ENCODE measurements around the gene GPR82.

Gene GPR82

DNA sequence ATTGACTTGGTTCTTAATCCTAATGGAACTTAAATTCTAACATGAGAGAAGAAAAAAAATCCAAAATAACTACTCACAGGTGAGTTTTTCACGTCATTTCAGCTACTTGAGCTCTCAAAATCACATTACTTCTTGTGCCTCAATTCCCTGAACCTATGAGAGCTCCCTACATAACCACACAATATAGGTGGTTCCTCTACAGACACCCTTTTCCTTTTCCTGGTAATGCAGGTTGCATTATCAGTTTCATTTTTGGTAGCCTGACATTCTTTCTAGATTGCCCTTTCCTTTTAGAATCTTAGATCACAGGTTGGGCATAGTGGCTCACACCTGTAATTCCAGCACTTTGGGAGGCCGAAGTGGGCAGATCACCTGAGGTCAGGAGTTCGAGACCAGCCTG, 31.0 kb upstream of the GPR82 start:
- Histone ChIP-seq H3K9me3 (ENCODE audit: control insufficient read depth, insufficient read depth, low read depth, low read length) (no peaks in the 10 kb centered on the region; the same call in 1 of the 2 replicates), H3K9ac (ENCODE audit: low read length) (no peak overlapping the region), H3K27me3 (ENCODE audit: control insufficient read depth, insufficient read depth, low read length) (no peaks in the 10 kb centered on the region), H3K27ac (ENCODE audit: low read depth, low read length) (no peak overlapping the region), H3K36me3 (ENCODE audit: control insufficient read depth, insufficient read depth, low read length) (no peaks in the 10 kb centered on the region), H3K4me3 (ENCODE audit: low read depth, low read length) (no peak overlapping the region), H3K4me1 (ENCODE audit: control insufficient read depth, insufficient read depth, low read length) (no peaks in the 10 kb centered on the region)

DNA sequence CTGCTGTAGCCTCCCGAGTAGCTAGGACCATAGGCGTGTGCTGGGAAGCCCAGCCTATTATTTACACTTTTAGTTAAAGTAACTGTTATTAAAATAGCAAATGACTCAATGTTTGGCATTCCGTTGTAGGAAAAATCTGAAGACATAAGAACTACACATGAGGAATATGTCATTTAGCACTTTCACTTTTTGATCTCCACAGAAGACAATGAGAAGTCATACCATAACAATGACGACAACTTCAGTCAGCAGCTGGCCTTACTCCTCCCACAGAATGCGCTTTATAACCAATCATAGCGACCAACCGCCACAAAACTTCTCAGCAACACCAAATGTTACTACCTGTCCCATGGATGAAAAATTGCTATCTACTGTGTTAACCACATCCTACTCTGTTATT, 28.6 kb upstream of the GPR82 start:
- Histone ChIP-seq H3K4me3 (ENCODE audit: low read depth, low read length) (no peak overlapping the region), H3K27me3 (ENCODE audit: control insufficient read depth, insufficient read depth, low read length) (no peaks in the 10 kb centered on the region), H3K27ac (ENCODE audit: low read depth, low read length) (no peak overlapping the region), H3K36me3 (ENCODE audit: control insufficient read depth, insufficient read depth, low read length) (no peaks in the 10 kb centered on the region), H3K4me1 (ENCODE audit: control insufficient read depth, insufficient read depth, low read length) (no peaks in the 10 kb centered on the region), H3K9ac (ENCODE audit: low read length) (no peak overlapping the region), H3K9me3 (ENCODE audit: control insufficient read depth, insufficient read depth, low read depth, low read length) (no peaks in the 10 kb centered on the region; the same call in 1 of the 2 replicates)

DNA sequence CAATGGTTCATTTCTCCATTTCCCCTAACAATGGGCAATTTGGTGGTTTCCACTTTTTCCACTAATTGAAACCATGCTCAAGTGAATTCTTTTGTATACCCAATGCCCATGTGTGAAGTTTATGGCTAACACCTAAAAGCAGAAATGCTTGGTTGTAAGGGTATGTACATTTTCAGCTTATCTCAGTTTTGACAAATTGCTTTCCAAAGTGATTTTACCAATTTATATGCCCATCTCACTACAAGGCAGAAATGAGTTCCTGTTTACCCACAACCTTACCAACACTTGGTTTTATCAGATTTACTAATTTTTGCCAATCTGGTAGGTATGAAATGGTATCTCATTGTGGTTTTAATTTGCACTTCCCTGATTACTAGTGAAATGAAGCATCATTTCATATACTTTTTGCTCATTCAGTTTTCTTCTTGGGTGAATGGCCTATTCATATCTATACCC, 20.4 kb upstream of the GPR82 start:
- Histone ChIP-seq H3K36me3 (ENCODE audit: control insufficient read depth, insufficient read depth, low read length) (no peaks in the 10 kb centered on the region), H3K4me3 (ENCODE audit: low read depth, low read length) (no peak overlapping the region), H3K9ac (ENCODE audit: low read length) (no peak overlapping the region), H3K9me3 (ENCODE audit: control insufficient read depth, insufficient read depth, low read depth, low read length) (no peaks in the 10 kb centered on the region), H3K4me1 (ENCODE audit: control insufficient read depth, insufficient read depth, low read length) (peaks cover 12% of the 10 kb centered on the region), H3K27me3 (ENCODE audit: control insufficient read depth, insufficient read depth, low read length) (no peaks in the 10 kb centered on the region), H3K27ac (ENCODE audit: low read depth, low read length) (no peak overlapping the region)

DNA sequence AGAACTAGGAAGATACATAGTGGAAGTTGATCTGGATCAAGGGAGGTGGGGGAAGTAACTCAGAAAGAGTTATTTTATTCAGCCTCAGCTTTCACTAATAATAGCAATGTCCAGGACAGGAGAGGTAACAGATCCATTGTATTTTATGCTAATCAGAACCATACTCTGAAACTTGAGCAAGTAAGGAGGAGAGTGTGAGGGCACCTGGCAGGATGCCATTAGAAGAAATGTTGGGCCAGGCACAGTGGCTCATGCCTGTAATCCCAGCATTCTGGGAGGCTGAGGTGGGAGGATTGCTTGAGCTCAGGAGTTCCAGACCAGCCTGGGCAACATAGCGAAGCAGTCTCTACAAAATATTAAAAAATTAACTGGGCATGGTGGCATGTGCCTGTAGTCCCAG, 18.9 kb upstream of the GPR82 start:
- H3K4me1 ChIP-seq (ENCODE audit: control insufficient read depth, insufficient read depth, low read length), result peaks cover 12% of the 10 kb centered on the region
- H3K27me3 ChIP-seq (ENCODE audit: control insufficient read depth, insufficient read depth, low read length), result no peaks in the 10 kb centered on the region

DNA sequence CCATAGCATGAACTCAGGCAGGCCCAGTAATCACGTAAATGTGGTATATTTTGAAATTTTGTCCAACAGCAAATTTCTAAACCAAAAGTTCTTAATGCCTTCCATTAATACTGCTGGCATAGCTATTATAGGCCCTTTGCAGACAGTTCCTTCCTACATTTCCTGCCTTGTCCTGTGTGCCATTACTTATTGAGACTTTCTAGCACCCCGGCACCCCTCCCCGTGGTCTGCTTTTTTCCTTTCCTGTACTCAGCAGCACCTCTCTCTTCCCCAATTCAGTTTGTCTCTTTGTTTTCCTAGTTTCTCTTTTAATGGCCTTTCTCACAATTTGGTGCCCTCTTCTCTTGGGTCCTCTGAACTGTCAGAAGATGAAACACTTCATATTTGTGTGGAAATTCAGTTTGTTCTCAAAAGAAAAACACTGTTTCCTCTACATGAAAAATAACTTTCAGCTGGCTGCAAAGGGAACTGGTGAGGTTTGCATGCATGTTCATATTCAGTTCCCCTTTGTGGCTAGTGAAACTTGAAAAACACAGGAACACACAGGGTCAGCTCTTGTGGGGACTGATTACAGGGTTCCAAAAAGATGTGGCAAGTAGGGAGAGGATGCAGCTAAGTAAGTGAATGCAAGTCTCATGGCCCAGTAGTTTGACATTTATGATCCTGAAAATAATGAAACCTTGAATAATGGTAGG, 18.2 kb upstream of the GPR82 start:
- Histone ChIP-seq H3K9me3 (ENCODE audit: control insufficient read depth, insufficient read depth, low read depth, low read length) (no peaks in the 10 kb centered on the region), H3K9ac (ENCODE audit: low read length) (no peak overlapping the region), H3K27ac (ENCODE audit: low read depth, low read length) (no peak overlapping the region), H3K4me3 (ENCODE audit: low read depth, low read length) (no peak overlapping the region), H3K36me3 (ENCODE audit: control insufficient read depth, insufficient read depth, low read length) (no peaks in the 10 kb centered on the region), H3K27me3 (ENCODE audit: control insufficient read depth, insufficient read depth, low read length) (no peaks in the 10 kb centered on the region), H3K4me1 (ENCODE audit: control insufficient read depth, insufficient read depth, low read length) (peaks cover 19% of the 10 kb centered on the region)

More for the DNA sequence above, 18.9 kb upstream of the GPR82 start:
- no peaks in the 10 kb centered on the region for H3K9me3 ChIP-seq (ENCODE audit: control insufficient read depth, insufficient read depth, low read depth, low read length)
- H3K4me3 ChIP-seq (ENCODE audit: low read depth, low read length), result no peak overlapping the region
- no peaks in the 10 kb centered on the region for H3K36me3 ChIP-seq (ENCODE audit: control insufficient read depth, insufficient read depth, low read length)
- H3K9ac ChIP-seq (ENCODE audit: low read length), result no peak overlapping the region
- no peak overlapping the region for H3K27ac ChIP-seq (ENCODE audit: low read depth, low read length)

DNA sequence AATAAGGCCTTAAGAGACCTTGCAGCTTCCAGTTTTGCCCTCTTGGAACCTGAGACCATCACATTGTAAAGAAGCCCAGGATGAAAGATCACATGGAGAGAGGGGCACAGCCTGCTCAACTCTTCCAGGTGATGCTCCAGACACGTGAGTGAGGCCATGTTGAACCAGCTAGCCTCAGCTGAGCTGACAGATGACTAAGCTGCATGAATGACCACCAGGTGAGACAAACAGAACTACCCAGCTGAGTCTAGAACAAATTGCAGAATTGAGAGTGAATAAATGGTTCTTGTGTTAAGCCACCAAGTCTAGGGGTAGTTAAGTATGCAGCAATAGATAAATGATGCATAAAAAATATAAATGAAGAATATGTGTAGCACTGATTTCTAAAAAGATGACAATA, 16.8 kb upstream of the GPR82 start:
- Histone ChIP-seq H3K9ac (ENCODE audit: low read length) (no peak overlapping the region), H3K27ac (ENCODE audit: low read depth, low read length) (no peak overlapping the region), H3K4me3 (ENCODE audit: low read depth, low read length) (no peak overlapping the region), H3K4me1 (ENCODE audit: control insufficient read depth, insufficient read depth, low read length) (peaks cover 23% of the 10 kb centered on the region), H3K9me3 (ENCODE audit: control insufficient read depth, insufficient read depth, low read depth, low read length) (no peaks in the 10 kb centered on the region), H3K36me3 (ENCODE audit: control insufficient read depth, insufficient read depth, low read length) (no peaks in the 10 kb centered on the region), H3K27me3 (ENCODE audit: control insufficient read depth, insufficient read depth, low read length) (no peaks in the 10 kb centered on the region)

DNA sequence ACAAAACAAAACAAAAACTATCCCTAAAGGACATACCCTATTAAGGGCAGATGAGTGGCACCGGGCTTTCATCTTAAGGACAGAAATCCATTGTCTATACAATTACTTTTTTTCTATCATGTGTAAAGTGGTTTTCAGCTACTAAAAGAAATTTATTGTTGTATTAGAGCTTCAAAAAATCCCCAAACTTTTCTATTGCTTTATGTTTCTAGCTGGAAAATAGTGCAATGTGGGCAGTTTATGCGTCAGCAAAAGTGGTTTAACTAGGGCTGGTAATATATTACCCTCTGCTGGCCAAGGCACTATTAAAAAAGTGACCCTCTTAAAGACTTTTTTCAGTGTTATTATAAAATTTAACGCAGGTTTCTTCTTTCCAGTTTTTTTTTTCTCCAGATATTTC, 15.5 kb upstream of the GPR82 start:
- Histone ChIP-seq H3K27ac (ENCODE audit: low read depth, low read length) (no peak overlapping the region), H3K4me1 (ENCODE audit: control insufficient read depth, insufficient read depth, low read length) (peaks cover 23% of the 10 kb centered on the region), H3K9ac (ENCODE audit: low read length) (no peak overlapping the region)

DNA sequence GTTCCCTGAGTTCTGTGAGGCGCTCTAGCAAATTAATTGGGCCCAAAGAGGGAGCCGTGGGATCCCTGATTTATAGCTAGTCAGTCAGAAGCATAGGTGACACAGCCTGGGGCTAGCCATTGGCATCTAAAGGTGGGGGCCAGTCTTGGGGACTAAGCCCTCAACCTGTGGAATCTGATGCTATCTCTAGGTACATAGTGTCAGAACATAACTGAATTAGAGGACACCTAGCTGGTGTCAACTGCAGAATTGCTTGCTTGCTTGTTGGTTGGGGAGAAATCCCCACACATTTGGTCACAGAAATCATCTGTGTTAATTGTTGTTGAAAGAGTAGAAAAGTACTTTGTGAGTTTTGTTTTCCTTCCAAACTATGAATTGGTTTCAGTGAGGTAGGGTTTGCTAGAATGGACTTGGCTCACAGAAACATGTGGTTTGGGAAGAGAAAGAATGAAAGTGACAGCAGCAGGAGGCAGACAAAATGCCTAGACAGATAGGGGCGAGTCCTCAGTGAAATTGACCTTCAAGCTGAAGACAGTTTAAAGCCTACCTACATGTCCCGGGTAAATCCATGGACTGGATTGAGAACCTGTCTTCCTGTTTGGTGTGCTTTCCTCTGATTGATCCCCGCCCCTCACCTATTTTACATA, 12.8 kb upstream of the GPR82 start:
- peaks cover 17% of the 10 kb centered on the region for H3K4me1 ChIP-seq (ENCODE audit: control insufficient read depth, insufficient read depth, low read length)
- no peak overlapping the region for H3K9ac ChIP-seq (ENCODE audit: low read length)
- no peaks in the 10 kb centered on the region; the same call in 1 of the 2 replicates for H3K9me3 ChIP-seq (ENCODE audit: control insufficient read depth, insufficient read depth, low read depth, low read length)
- H3K27me3 ChIP-seq (ENCODE audit: control insufficient read depth, insufficient read depth, low read length), result no peaks in the 10 kb centered on the region
- no peaks in the 10 kb centered on the region for H3K36me3 ChIP-seq (ENCODE audit: control insufficient read depth, insufficient read depth, low read length)
- no peak overlapping the region for H3K27ac ChIP-seq (ENCODE audit: low read depth, low read length)
- H3K4me3 ChIP-seq (ENCODE audit: low read depth, low read length), result no peak overlapping the region

More for the DNA sequence above, 15.5 kb upstream of the GPR82 start:
- Histone ChIP-seq H3K36me3 (ENCODE audit: control insufficient read depth, insufficient read depth, low read length) (no peaks in the 10 kb centered on the region), H3K9me3 (ENCODE audit: control insufficient read depth, insufficient read depth, low read depth, low read length) (no peaks in the 10 kb centered on the region), H3K4me3 (ENCODE audit: low read depth, low read length) (no peak overlapping the region), H3K27me3 (ENCODE audit: control insufficient read depth, insufficient read depth, low read length) (no peaks in the 10 kb centered on the region)

DNA sequence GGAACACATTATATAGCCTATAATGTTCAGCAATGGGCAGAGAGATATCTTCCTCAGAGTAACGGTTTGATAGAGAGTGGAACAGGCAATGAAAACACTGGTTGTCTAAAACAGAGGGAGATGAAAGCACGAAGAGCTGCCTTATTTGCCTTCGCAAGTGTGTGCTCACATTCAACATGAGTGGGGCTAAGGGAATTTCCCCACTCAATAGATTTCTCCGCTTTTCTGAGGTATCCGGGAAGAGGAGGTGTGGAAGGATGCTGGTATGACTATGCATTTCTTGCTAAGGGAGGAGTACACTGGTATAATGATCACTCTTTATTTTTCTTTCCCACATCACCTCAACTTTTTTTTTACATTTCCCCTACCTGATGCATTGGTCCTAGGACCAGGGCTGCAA, 7.8 kb upstream of the GPR82 start:
- H3K9ac ChIP-seq (ENCODE audit: low read length), result no peak overlapping the region
- H3K9me3 ChIP-seq (ENCODE audit: control insufficient read depth, insufficient read depth, low read depth, low read length), result peaks cover 39% of the 10 kb centered on the region
- no peaks in the 10 kb centered on the region for H3K27me3 ChIP-seq (ENCODE audit: control insufficient read depth, insufficient read depth, low read length)
- H3K27ac ChIP-seq (ENCODE audit: low read depth, low read length), result no peak overlapping the region
- no peak overlapping the region for H3K4me3 ChIP-seq (ENCODE audit: low read depth, low read length)
- H3K36me3 ChIP-seq (ENCODE audit: control insufficient read depth, insufficient read depth, low read length), result peaks cover 9% of the 10 kb centered on the region; the same call in 1 of the 2 replicates
- peaks cover 17% of the 10 kb centered on the region for H3K4me1 ChIP-seq (ENCODE audit: control insufficient read depth, insufficient read depth, low read length)

DNA sequence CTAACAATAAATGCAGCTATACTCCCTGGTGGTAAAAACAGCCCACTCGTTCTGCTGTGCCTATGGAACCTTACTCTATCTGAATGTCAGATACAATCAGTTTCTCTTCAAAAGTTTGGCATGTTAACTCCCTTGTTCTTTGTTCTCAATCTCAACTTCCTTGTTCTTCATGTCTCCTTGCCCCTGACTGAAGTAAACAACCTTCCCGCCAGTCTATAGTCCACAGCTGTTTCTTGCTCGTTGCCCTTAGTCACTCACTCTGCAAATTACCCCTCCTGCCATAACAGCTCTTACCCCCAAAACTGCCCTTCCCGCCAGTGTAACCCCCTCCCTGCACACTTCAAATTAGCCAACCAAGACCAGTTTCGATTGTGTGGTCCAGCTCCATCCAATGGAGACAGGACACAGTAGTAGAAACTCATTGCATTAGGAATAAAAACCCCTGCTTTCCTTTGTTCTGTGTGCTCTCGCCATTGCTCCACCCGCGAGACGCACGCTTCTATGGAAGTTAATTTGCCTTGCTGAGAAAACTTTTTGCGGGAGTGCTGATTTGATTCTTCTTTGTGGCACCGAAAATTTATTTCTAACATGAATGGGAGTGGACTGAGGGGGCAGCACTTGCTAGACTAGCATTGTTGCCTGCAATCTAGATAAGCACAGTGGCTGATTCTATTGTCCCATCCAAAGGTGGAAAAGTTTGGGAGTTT, 7.1 kb upstream of the GPR82 start:
- Histone ChIP-seq H3K27ac (ENCODE audit: low read depth, low read length) (no peak overlapping the region), H3K4me1 (ENCODE audit: control insufficient read depth, insufficient read depth, low read length) (peaks cover 11% of the 10 kb centered on the region), H3K4me3 (ENCODE audit: low read depth, low read length) (no peak overlapping the region), H3K27me3 (ENCODE audit: control insufficient read depth, insufficient read depth, low read length) (no peaks in the 10 kb centered on the region), H3K9me3 (ENCODE audit: control insufficient read depth, insufficient read depth, low read depth, low read length) (peaks cover 40% of the 10 kb centered on the region), H3K36me3 (ENCODE audit: control insufficient read depth, insufficient read depth, low read length) (peaks cover 11% of the 10 kb centered on the region; the same call in 1 of the 2 replicates), H3K9ac (ENCODE audit: low read length) (no peak overlapping the region)
